GM12878 (cell line): Measurements from ENCODE around the gene HMGXB3. TPM values are rescaled to one million over a fixed set of nuclear protein-coding genes. Genes with fewer than 3 reads are reported as not detected.

Experiments used
- ATAC-seq: fragments of 200-7000 bp; cut with Tn5 transposase; 3 replicates; pipeline ENCODE4 v1.9.1; 2020; ENCODE audit warnings: mild to moderate bottlenecking, moderate library complexity
- BruUV-seq: library from RNA; stranded (reverse); fragments of 400-500 nt; replicated peaks from 2 replicates; lab custom pipeline; 2021; lab: Mats Ljungman, UMichigan
- CTCF ChIA-PET: fragments of 300-600 bp; sonication (Branson Sonifier 250); formaldehyde crosslinking; extraction: SDS; loops from one replicate; lab custom pipeline; 2021; ENCODE audit warnings: inconsistent platforms; lab: Yijun Ruan, JAX
- POLR2A ChIA-PET: fragments of 350-600 bp; formaldehyde crosslinking; extraction: SDS; loops from one replicate; lab custom pipeline; 2021; ENCODE audit warnings: inconsistent platforms; lab: Charles Lee
- RAD21 ChIA-PET: fragments of 300-600 bp; sonication (Branson Sonifier 250); formaldehyde crosslinking; loops from one replicate; lab custom pipeline; 2023; ENCODE audit warnings: antibody characterized with exemption; ENCODE audit not compliant: unreplicated experiment; lab: Charles Lee
- SMC1A ChIA-PET: fragments of 300-600 bp; sonication (Branson Sonifier 250); formaldehyde crosslinking; loops from one replicate; lab custom pipeline; 2023; ENCODE audit not compliant: unreplicated experiment, uncharacterized antibody; lab: Charles Lee
- DNase-seq: peaks from one replicate; pipeline ENCODE4 v3.0.0-alpha.2; 2011; ENCODE audit warnings: low read depth, low spot score
- FAIRE-seq: peaks from 3 replicates; lab custom pipeline; 2011; peaks lifted over from hg19 to GRCh38; lab: Jason Lieb, UNC
- H2AFZ ChIP-seq: 2 replicates; pipeline ENCODE4 v1.6.0; 2011; ENCODE audit warnings: low read depth, low read length, control low read depth; ENCODE audit not compliant: control insufficient read depth
- H3K27ac ChIP-seq: 2 replicates; pipeline ENCODE4 v1.5.1; 2011; ENCODE audit warnings: control low read depth; ENCODE audit not compliant: control insufficient read depth, insufficient read depth
- H3K27me3 ChIP-seq, 2 experiments: replicated peaks in 1 of 2; 2 replicates each; pipeline versions ENCODE4 v1.6.0 to v1.6.1; 2011; ENCODE audit warnings: low read length in 1 of 2; ENCODE audit not compliant: control insufficient read depth in 2 of 2, insufficient read depth in 2 of 2
- H3K36me3 ChIP-seq, 2 experiments: 2 replicates each; pipeline ENCODE4 v1.5.1; 2011; ENCODE audit warnings: low read length in 1 of 2; ENCODE audit not compliant: control insufficient read depth in 2 of 2, insufficient read depth in 2 of 2
- H3K4me1 ChIP-seq: 2 replicates; pipeline ENCODE4 v1.6.1; 2011; ENCODE audit warnings: mild to moderate bottlenecking, low read length, moderate library complexity, mixed read lengths; ENCODE audit not compliant: control insufficient read depth, insufficient read depth
- H3K4me2 ChIP-seq: 2 replicates; pipeline ENCODE4 v1.6.0; 2011; ENCODE audit warnings: control low read depth; ENCODE audit not compliant: control insufficient read depth, insufficient read depth
- H3K4me3 ChIP-seq: fragments of 200-600 bp; sonication (generic); 2 replicates; pipeline ENCODE4 v1.5.1; 2016
- H3K79me2 ChIP-seq: 2 replicates; pipeline ENCODE4 v1.6.0; 2011; ENCODE audit warnings: low read length; ENCODE audit not compliant: control insufficient read depth, insufficient read depth
- H3K9ac ChIP-seq: 2 replicates; pipeline ENCODE4 v1.8.0; 2011; ENCODE audit warnings: low read length, control low read depth, mixed read lengths; ENCODE audit not compliant: control insufficient read depth, insufficient read depth
- H3K9me3 ChIP-seq: replicated peaks from 3 replicates; pipeline ENCODE4 v1.5.1; 2011; ENCODE audit warnings: mild to moderate bottlenecking, low read length; ENCODE audit not compliant: control insufficient read depth, insufficient read depth
- H4K20me1 ChIP-seq: 2 replicates; pipeline ENCODE4 v1.6.0; 2011; ENCODE audit not compliant: control insufficient read depth, insufficient read depth
- ATF7 ChIP-seq: fragments of 450-650 bp; IDR thresholded peaks from 2 replicates; pipeline ENCODE4 v1.6.1; 2016; ENCODE audit warnings: low read depth, mild to moderate bottlenecking
- BCL11A ChIP-seq: IDR thresholded peaks from 2 replicates; pipeline ENCODE4 v1.6.1; 2011; ENCODE audit warnings: low read depth, low read length
- BRCA1 ChIP-seq: IDR thresholded peaks from 2 replicates; pipeline ENCODE4 v1.6.1; 2011; ENCODE audit warnings: low read depth, low read length, improper control_type of control experiment
- CHD1 ChIP-seq: IDR thresholded peaks from 2 replicates; pipeline ENCODE4 v1.6.1; 2012; ENCODE audit warnings: low read depth, low read length, improper control_type of control experiment
- ESRRA ChIP-seq: IDR thresholded peaks from 2 replicates; pipeline ENCODE4 v1.6.1; 2012; ENCODE audit warnings: mild to moderate bottlenecking, low read length, improper control_type of control experiment
- LARP7 ChIP-seq: fragments of 450-650 bp; IDR thresholded peaks from 2 replicates; pipeline ENCODE4 v1.6.1; 2017; ENCODE audit warnings: mild to moderate bottlenecking
- MEF2A ChIP-seq: IDR thresholded peaks from 2 replicates; pipeline ENCODE4 v1.6.1; 2011; ENCODE audit warnings: low read depth, mild to moderate bottlenecking, low read length, moderate library complexity; ENCODE audit not compliant: insufficient read depth
- MTA2 ChIP-seq: fragments of 450-650 bp; IDR thresholded peaks from 2 replicates; pipeline ENCODE4 v1.6.1; 2016; ENCODE audit warnings: low read depth, mild to moderate bottlenecking, moderate library complexity
- NFXL1 ChIP-seq: fragments of 450-650 bp; IDR thresholded peaks from 2 replicates; pipeline ENCODE4 v1.6.1; 2017; ENCODE audit warnings: antibody characterized with exemption, mild to moderate bottlenecking, borderline replicate concordance
- NKRF ChIP-seq: fragments of 450-650 bp; conservative IDR thresholded peaks from 2 replicates; pipeline ENCODE4 v1.6.1; 2017; ENCODE audit warnings: mild to moderate bottlenecking, moderate library complexity
- NR2F1 ChIP-seq: fragments of 450-650 bp; conservative IDR thresholded peaks from 2 replicates; pipeline ENCODE4 v1.6.1; 2017; ENCODE audit warnings: mild to moderate bottlenecking
- RAD21 ChIP-seq: IDR thresholded peaks from 2 replicates; pipeline ENCODE4 v1.6.1; 2011; ENCODE audit warnings: mild to moderate bottlenecking, low read depth, low read length, moderate library complexity; ENCODE audit not compliant: insufficient read depth
- TBL1XR1 ChIP-seq: IDR thresholded peaks from 2 replicates; pipeline ENCODE4 v1.6.1; 2012; ENCODE audit warnings: low read depth, low read length, improper control_type of control experiment
- TCF12 ChIP-seq: IDR thresholded peaks from 2 replicates; pipeline ENCODE4 v1.6.1; 2011; ENCODE audit warnings: low read depth, mild to moderate bottlenecking, low read length
- ZNF622 ChIP-seq: fragments of 450-650 bp; IDR thresholded peaks from 2 replicates; pipeline ENCODE4 v1.6.1; 2017; ENCODE audit warnings: mild to moderate bottlenecking, inconsistent platforms
- WGBS: methylation state at CpG from one replicate; pipeline ENCODE4 v1.1.6; 2016; ENCODE audit warnings: low lambda C conversion rate; ENCODE audit not compliant: insufficient replicate concordance, insufficient coverage; ENCODE audit errors: missing lambda C conversion rate; 5-methylcytosine and 5-hydroxymethylcytosine counted together
- in situ Hi-C: fragments of 300-500 bp; cut with MboI; formaldehyde crosslinking; loops from 9 replicates; pipeline ENCODE4 v1.14.3; 2018; ENCODE audit warnings: mixed read lengths
- intact Hi-C: fragments of 100-400 bp; cut with micrococcal nuclease; formaldehyde crosslinking; loops from one replicate; pipeline ENCODE4 v1.14.2; 2022; ENCODE audit not compliant: unreplicated experiment
- polyA plus RNA-seq, 11 experiments: library from polyadenylated mRNA; depleted of rRNA in 4 of 11; unstranded in 6 of 11; stranded (reverse) in 5 of 11; fragments of >200 nt; fragmentation: Nextera tagmentation in 4 of 11; fragmentation: Illumina TruSeq in 1 of 11; extraction: Ambion mirVana in 4 of 11; extraction: Trizol in 1 of 11; gene quantifications; 1 replicate in 1 of 11; 2 replicates in 10 of 11; pipeline versions ENCODE4 v1.2.1 to v1.2.3, GENCODE V29; 2011 to 2016; ENCODE audit warnings: inconsistent platforms in 2 of 11, missing spikeins in 2 of 11, low read depth in 1 of 11
- total RNA-seq, 4 experiments: library from RNA; depleted of rRNA in 3 of 4; stranded (reverse); fragments of >200 nt in 3 of 4; fragmentation: Illumina TruSeq in 1 of 4; extraction: Trizol in 1 of 4; gene quantifications; 2 replicates each; pipeline versions ENCODE4 v1.2.1 to v1.2.3, GENCODE V29; 2013 to 2021

Gene HMGXB3
- total and polyA plus RNA-seq, 10 of the 15 experiments (the other 5 are each of a cell fraction or from before 2014, with no cell fraction given), result 1.00 to 42.2 (median 28.1) TPM

GRCh38 chr5:150066436-150066835 is 65.9 kb downstream of the HMGXB3 start:
- Histone ChIP-seq H3K4me1 (no peaks in the 10 kb centered on the region), H3K4me3 (no peak overlapping the region), H3K4me2 (no peak overlapping the region), H3K9ac (no peak overlapping the region), H3K9me3 (no peaks in the 10 kb centered on the region), H2AFZ (no peak overlapping the region), H3K27ac (no peak overlapping the region), H3K36me3 (no peaks in the 10 kb centered on the region), H4K20me1 (no peaks in the 10 kb centered on the region), H3K27me3 (no peaks in the 10 kb centered on the region; a peak in 1 of 4 replicates), H3K79me2 (no peaks in the 10 kb centered on the region)
- intact Hi-C loops, result no loop called here
- 40% methylated on average over 5 of the region's 5 CpGs for WGBS
- CTCF ChIA-PET, result interaction anchor here (0.6 to 3.0 kb wide), 6 partner anchors 8 to 214 kb away, joined by 3 to 12 read pairs (median 3); no protein-coding TSS in a partner anchor
- DNase-seq (no peak), FAIRE-seq (no peak), ATAC-seq (no peak)
- SMC1A ChIA-PET, result interaction anchor here (1.1 kb wide), 1 partner anchor 14 kb away, joined by 4 read pairs; no protein-coding TSS in a partner anchor
- BruUV-seq, result no TSS peak
- POLR2A ChIA-PET, result no interaction called here
- RAD21 ChIA-PET, result interaction anchor here (0.8 to 1.2 kb wide), 2 partner anchors 12 to 97 kb away, joined by 3 read pairs; no protein-coding TSS in a partner anchor
- in situ Hi-C loops, result no loop called here
- TF ChIP-seq NFXL1 (no peak), BRCA1 (no peak)

- ChIA-PET POLR2A (no interaction called here), CTCF (interaction anchor here (0.6 to 3.0 kb wide), 3 partner anchors 8 to 54 kb away, joined by 3 to 12 read pairs (median 4); no protein-coding TSS in a partner anchor), SMC1A (interaction anchor here (0.5 to 0.7 kb wide), 2 partner anchors 17 to 37 kb away, joined by 3 read pairs; no protein-coding TSS in a partner anchor), RAD21 (interaction anchor here (0.8 to 1.2 kb wide), 2 partner anchors 11 to 96 kb away, joined by 3 read pairs; no protein-coding TSS in a partner anchor)
- no peaks in the 10 kb centered on the region for H3K36me3 ChIP-seq
- no peaks in the 10 kb centered on the region for H3K79me2 ChIP-seq
- 0% methylated on average over 2 of the region's 2 CpGs for WGBS
- in situ Hi-C loops, result no loop called here
- H3K27ac ChIP-seq, result no peak overlapping the region
- intact Hi-C loops, result no loop called here
- H2AFZ ChIP-seq, result no peak overlapping the region
- no peak overlapping the region for H3K4me3 ChIP-seq
- no peak overlapping the region for H3K4me2 ChIP-seq
- FAIRE-seq (no peak), DNase-seq (no peak), ATAC-seq (peak; percentile 71)
- no peaks in the 10 kb centered on the region for H3K4me1 ChIP-seq
- no peaks in the 10 kb centered on the region for H4K20me1 ChIP-seq
- H3K9me3 ChIP-seq, result no peaks in the 10 kb centered on the region
- BruUV-seq, result no TSS peak
- no peaks in the 10 kb centered on the region; a peak in 1 of 4 replicates for H3K27me3 ChIP-seq
- no peak overlapping the region for H3K9ac ChIP-seq
- TF ChIP-seq RAD21, result no peak
- TF ChIP-seq TCF12, result no peak
- no peak for TF ChIP-seq ESRRA
- TF ChIP-seq BCL11A, result no peak
- no peak for TF ChIP-seq LARP7
- no peak for TF ChIP-seq CHD1
- TF ChIP-seq ZNF622, result no peak
- no peak for TF ChIP-seq MTA2
- no peak for TF ChIP-seq NR2F1
- no peak for TF ChIP-seq MEF2A
- TF ChIP-seq TBL1XR1, result no peak
- no peak for TF ChIP-seq ATF7
- no peak for TF ChIP-seq NKRF
Observed at GRCh38 chr5:150066901-150067396, 66.4 kb downstream of the HMGXB3 start.
